Smooth muscle cell (in vitro differentiated cells): ENCODE results near the gene SNHG17. TPM values are rescaled to one million over a fixed set of nuclear protein-coding genes. Genes with fewer than 3 reads are reported as not detected.

Experiments
- DNase-seq: peaks from one replicate; lab custom pipeline; 2025; ENCODE audit not compliant: unreplicated experiment; lab: John Stamatoyannopoulos, UW
- H2AFZ ChIP-seq: fragments of 200-600 bp; sonication (generic); 2 replicates; pipeline ENCODE4 v1.6.0; 2016; ENCODE audit warnings: antibody characterized with exemption, low read depth, mild to moderate bottlenecking
- H3F3A ChIP-seq: fragments of 200-600 bp; sonication (generic); 2 replicates; pipeline ENCODE4 v1.6.0; 2017; ENCODE audit warnings: antibody characterized with exemption, low read depth
- H3K27ac ChIP-seq: fragments of 200-600 bp; sonication (generic); 2 replicates; pipeline ENCODE4 v1.5.1; 2016; ENCODE audit warnings: low read depth, mild to moderate bottlenecking
- H3K27me3 ChIP-seq: fragments of 200-600 bp; sonication (generic); 2 replicates; pipeline ENCODE4 v1.6.1; 2016; ENCODE audit warnings: low read depth, mild to moderate bottlenecking
- H3K36me3 ChIP-seq: fragments of 200-600 bp; sonication (generic); 2 replicates; pipeline ENCODE4 v1.5.1; 2016; ENCODE audit warnings: low read depth
- H3K4me1 ChIP-seq: fragments of 200-600 bp; sonication (generic); 2 replicates; pipeline ENCODE4 v1.5.1; 2016; ENCODE audit warnings: low read depth
- H3K4me2 ChIP-seq: fragments of 200-600 bp; sonication (generic); 2 replicates; pipeline ENCODE4 v1.6.0; 2016; ENCODE audit warnings: mild to moderate bottlenecking
- H3K4me3 ChIP-seq: fragments of 200-600 bp; sonication (generic); 2 replicates; pipeline ENCODE4 v1.5.1; 2016; ENCODE audit warnings: mild to moderate bottlenecking
- H3K79me2 ChIP-seq: fragments of 200-600 bp; sonication (generic); 2 replicates; pipeline ENCODE4 v1.6.0; 2016; ENCODE audit warnings: low read depth, mild to moderate bottlenecking
- H3K9ac ChIP-seq: fragments of 200-600 bp; sonication (generic); 2 replicates; pipeline ENCODE4 v1.6.0; 2016; ENCODE audit warnings: low read depth
- H3K9me3 ChIP-seq: fragments of 200-600 bp; sonication (generic); replicated peaks from 2 replicates; pipeline ENCODE4 v1.5.1; 2016; ENCODE audit warnings: low read depth
- H4K20me1 ChIP-seq: fragments of 200-600 bp; sonication (generic); 2 replicates; pipeline ENCODE4 v1.6.0; 2016; ENCODE audit warnings: low read depth
- WGBS: methylation state at CpG from one replicate; pipeline ENCODE4 v1.1.7; 2016; ENCODE audit warnings: low lambda C conversion rate; 5-methylcytosine and 5-hydroxymethylcytosine counted together
- polyA plus RNA-seq: library from polyadenylated mRNA; unstranded; fragments of >200 nt; fragmentation: Nextera tagmentation; extraction: Ambion mirVana; gene quantifications from 2 replicates; pipeline ENCODE4 v1.2.1, GENCODE V29; 2016
- total RNA-seq: library from RNA; depleted of rRNA; stranded (reverse); fragments of >200 nt; gene quantifications from 2 replicates; pipeline ENCODE4 v1.2.3, GENCODE V29; 2014
- TF ChIP-seq, protein P1 (sequence below): fragments of 200-600 bp; sonication (generic); IDR thresholded peaks from 2 replicates; pipeline ENCODE4 v1.5.1; 2017; ENCODE audit warnings: borderline replicate concordance, mild to moderate bottlenecking, antibody characterized with exemption; ENCODE audit not compliant: insufficient read depth, poor library complexity, severe bottlenecking

SNHG17 gene
- total and polyA plus RNA-seq, 2 experiments from 2014 or later: 5.5 to 19.6 TPM

DNA sequence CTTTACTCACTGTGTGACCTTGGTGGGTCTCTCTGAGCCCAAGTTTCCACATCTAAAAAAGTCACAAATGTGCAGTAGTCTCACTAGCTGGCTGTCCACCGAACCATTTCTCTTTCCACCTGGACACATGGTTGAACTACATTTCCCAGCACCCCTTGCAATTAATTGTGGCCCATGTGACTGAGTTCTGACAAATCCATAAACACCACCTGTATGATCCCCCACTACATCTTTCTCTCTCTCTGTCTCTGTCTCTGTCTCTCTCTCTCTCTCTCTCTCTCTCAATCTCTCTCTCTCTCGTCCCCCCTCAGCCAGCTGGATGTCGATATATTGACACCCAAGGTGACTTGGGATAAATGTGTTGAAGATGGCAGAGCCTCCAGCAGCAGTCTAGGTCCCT, 42.8 kb downstream of the SNHG17 start:
- TF ChIP-seq, protein P1, sequence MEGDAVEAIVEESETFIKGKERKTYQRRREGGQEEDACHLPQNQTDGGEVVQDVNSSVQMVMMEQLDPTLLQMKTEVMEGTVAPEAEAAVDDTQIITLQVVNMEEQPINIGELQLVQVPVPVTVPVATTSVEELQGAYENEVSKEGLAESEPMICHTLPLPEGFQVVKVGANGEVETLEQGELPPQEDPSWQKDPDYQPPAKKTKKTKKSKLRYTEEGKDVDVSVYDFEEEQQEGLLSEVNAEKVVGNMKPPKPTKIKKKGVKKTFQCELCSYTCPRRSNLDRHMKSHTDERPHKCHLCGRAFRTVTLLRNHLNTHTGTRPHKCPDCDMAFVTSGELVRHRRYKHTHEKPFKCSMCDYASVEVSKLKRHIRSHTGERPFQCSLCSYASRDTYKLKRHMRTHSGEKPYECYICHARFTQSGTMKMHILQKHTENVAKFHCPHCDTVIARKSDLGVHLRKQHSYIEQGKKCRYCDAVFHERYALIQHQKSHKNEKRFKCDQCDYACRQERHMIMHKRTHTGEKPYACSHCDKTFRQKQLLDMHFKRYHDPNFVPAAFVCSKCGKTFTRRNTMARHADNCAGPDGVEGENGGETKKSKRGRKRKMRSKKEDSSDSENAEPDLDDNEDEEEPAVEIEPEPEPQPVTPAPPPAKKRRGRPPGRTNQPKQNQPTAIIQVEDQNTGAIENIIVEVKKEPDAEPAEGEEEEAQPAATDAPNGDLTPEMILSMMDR: no peak
- Histone ChIP-seq H3K79me2 (no peaks in the 10 kb centered on the region), H3K4me2 (no peak overlapping the region), H3K27me3 (no peaks in the 10 kb centered on the region), H3K4me3 (no peak overlapping the region), H2AFZ (no peak overlapping the region), H4K20me1 (no peaks in the 10 kb centered on the region), H3K36me3 (no peaks in the 10 kb centered on the region), H3F3A (no peaks in the 10 kb centered on the region), H3K9me3 (no peaks in the 10 kb centered on the region), H3K4me1 (no peaks in the 10 kb centered on the region), H3K27ac (no peak overlapping the region), H3K9ac (no peak overlapping the region)
- DNase-seq: no peak
- 64% methylated on average over 3 of the region's 3 CpGs for WGBS

DNA sequence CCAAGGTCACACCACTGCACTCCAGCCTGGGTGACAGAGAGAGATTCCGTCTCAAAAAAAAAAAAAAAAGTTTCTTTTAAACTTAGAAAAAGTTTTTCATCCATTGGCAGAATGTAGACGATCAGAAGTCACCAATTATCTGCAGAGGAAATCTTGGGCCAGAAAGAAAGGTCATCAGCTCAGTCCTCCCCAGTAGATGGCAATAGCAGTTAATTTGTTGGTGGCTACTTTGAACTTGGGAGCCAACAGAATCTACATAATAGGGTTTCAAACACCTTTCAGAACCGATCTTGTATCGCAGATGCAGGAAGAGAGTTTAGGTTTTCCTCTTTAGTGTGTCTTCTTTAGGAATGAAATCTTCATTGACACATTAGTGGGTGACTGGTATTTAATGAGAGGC, 47.2 kb downstream of the SNHG17 start:
- 75% methylated on average over 4 of the region's 4 CpGs for WGBS
- no peaks in the 10 kb centered on the region for H3K9me3 ChIP-seq
- no peak overlapping the region for H3K9ac ChIP-seq
- no peak overlapping the region for H3K4me3 ChIP-seq
- TF ChIP-seq, protein P1: no peak
- no peaks in the 10 kb centered on the region for H3K79me2 ChIP-seq
- no peaks in the 10 kb centered on the region for H3K27me3 ChIP-seq
- H2AFZ ChIP-seq: no peak overlapping the region
- no peak overlapping the region for H3K4me2 ChIP-seq
- DNase-seq: no peak
- no peaks in the 10 kb centered on the region for H3K4me1 ChIP-seq
- H4K20me1 ChIP-seq: no peaks in the 10 kb centered on the region
- H3F3A ChIP-seq: no peaks in the 10 kb centered on the region
- no peaks in the 10 kb centered on the region for H3K36me3 ChIP-seq
- no peak overlapping the region for H3K27ac ChIP-seq

- Histone ChIP-seq H3F3A (no peaks in the 10 kb centered on the region), H3K4me2 (no peak overlapping the region), H3K4me1 (no peaks in the 10 kb centered on the region), H3K27me3 (peaks cover 4% of the 10 kb centered on the region), H3K9me3 (no peaks in the 10 kb centered on the region), H2AFZ (no peak overlapping the region), H4K20me1 (no peaks in the 10 kb centered on the region), H3K27ac (no peak overlapping the region), H3K79me2 (no peaks in the 10 kb centered on the region), H3K4me3 (no peak overlapping the region), H3K9ac (no peak overlapping the region), H3K36me3 (no peaks in the 10 kb centered on the region)
- DNase-seq: no peak
- 73% methylated on average over 2 of the region's 2 CpGs for WGBS
- TF ChIP-seq, protein P1: no peak
Measured at GRCh38 chr20:38386851-38387250, 48.3 kb downstream of the SNHG17 start.

DNA sequence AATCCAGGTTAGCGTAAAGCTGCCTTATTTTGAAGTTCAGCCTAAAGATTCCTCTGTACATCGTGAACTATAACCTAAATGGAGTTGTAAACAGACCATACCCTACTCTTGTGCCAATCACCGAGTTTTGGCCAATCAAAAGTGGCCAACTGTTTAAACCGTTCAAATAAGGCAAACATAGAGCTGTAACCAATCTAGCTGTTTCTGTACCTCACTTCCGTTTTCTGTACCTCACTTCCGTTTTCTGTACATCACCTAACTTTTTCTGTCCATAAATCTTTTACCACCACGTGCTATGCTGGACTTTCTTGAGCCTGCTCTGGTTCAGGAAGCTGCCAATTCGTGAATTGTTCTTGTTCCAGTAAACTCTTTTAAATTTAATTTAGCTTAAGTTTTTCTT, 49.1 kb downstream of the SNHG17 start:
- no peak overlapping the region for H3K27ac ChIP-seq

More for the DNA sequence above, 49.1 kb downstream of the SNHG17 start:
- TF ChIP-seq, protein P1: no peak
- Histone ChIP-seq H3K4me2 (no peak overlapping the region), H2AFZ (no peak overlapping the region), H4K20me1 (no peaks in the 10 kb centered on the region), H3K36me3 (no peaks in the 10 kb centered on the region), H3K9ac (no peak overlapping the region), H3K4me3 (no peak overlapping the region), H3F3A (no peaks in the 10 kb centered on the region), H3K79me2 (no peaks in the 10 kb centered on the region), H3K4me1 (no peaks in the 10 kb centered on the region), H3K9me3 (no peaks in the 10 kb centered on the region), H3K27me3 (peaks cover 4% of the 10 kb centered on the region)
- WGBS: 87% methylated on average over 8 of the region's 8 CpGs
- DNase-seq: no peak
